Thyroid gland (tissue), 4 donors: ENCODE data around the gene SPI1. TPM values are rescaled to one million over a fixed set of nuclear protein-coding genes. Genes with fewer than 3 reads are reported as not detected.

Source experiments
- DNase-seq, 2 donors: peaks; one replicate each; pipeline ENCODE4 v3.0.0-alpha.2; 2019
- H3K27ac ChIP-seq, 3 donors: fragments of 200-600 bp; sonication (generic); 1 replicate in 2 of 3; 2 replicates in 1 of 3; pipeline ENCODE4 v1.5.1; 2016 to 2019; ENCODE audit warnings: mild to moderate bottlenecking in 1 of 3, moderate library complexity in 1 of 3
- H3K27me3 ChIP-seq: fragments of 200-600 bp; sonication (generic); one replicate; pipeline ENCODE4 v1.5.1; 2019
- H3K36me3 ChIP-seq, 2 donors: fragments of 200-600 bp; sonication (generic); one replicate each; pipeline ENCODE4 v1.5.1; 2016 to 2019
- H3K4me1 ChIP-seq, 2 donors: fragments of 200-600 bp; sonication (generic); one replicate each; pipeline ENCODE4 v1.5.1; 2017 to 2019
- H3K4me3 ChIP-seq, 3 donors: fragments of 200-600 bp; sonication (generic); replicated peaks in 1 of 3; 1 replicate in 2 of 3; 2 replicates in 1 of 3; pipeline ENCODE4 v1.5.1; 2016; ENCODE audit warnings: mild to moderate bottlenecking in 1 of 3
- H3K9me3 ChIP-seq: fragments of 200-600 bp; sonication (generic); one replicate; pipeline ENCODE4 v1.5.1; 2017
- POLR2A ChIP-seq, 2 donors: fragments of 450-650 bp; IDR thresholded peaks; one replicate each; pipeline ENCODE4 v1.6.1; 2017; ENCODE audit warnings: antibody characterized with exemption in 2 of 2, mild to moderate bottlenecking in 2 of 2, moderate library complexity in 1 of 2
- whole genome bisulfite sequencing, 2 donors: methylation state at CpG; one replicate each; pipeline ENCODE4 v1.1.5; 2017; 5-methylcytosine and 5-hydroxymethylcytosine counted together
- intact Hi-C: fragments of 100-400 bp; cut with DNase I; formaldehyde crosslinking; loops from one replicate; pipeline ENCODE4 v1.15.1; 2023
- total RNA-seq, 4 donors: library from RNA; depleted of rRNA; stranded (reverse); fragments of >200 nt; gene quantifications; one replicate each; pipeline ENCODE4 v1.2.3, GENCODE V29; 2016
- TF ChIP-seq, protein P1 (sequence below), 6 experiments: fragments of 200-600 bp in 3 of 6; fragments of 450-650 bp in 3 of 6; sonication (generic) in 3 of 6; IDR thresholded peaks; one replicate each; pipeline ENCODE4 v1.5.1; 2016 to 2019; ENCODE audit warnings: antibody characterized with exemption in 6 of 6, mild to moderate bottlenecking in 2 of 6, inconsistent platforms in 1 of 6, moderate library complexity in 1 of 6

SPI1 gene
- total RNA-seq, 4 donors from 2014 or later: 4.8 to 18.0 (median 5.8) TPM

DNA sequence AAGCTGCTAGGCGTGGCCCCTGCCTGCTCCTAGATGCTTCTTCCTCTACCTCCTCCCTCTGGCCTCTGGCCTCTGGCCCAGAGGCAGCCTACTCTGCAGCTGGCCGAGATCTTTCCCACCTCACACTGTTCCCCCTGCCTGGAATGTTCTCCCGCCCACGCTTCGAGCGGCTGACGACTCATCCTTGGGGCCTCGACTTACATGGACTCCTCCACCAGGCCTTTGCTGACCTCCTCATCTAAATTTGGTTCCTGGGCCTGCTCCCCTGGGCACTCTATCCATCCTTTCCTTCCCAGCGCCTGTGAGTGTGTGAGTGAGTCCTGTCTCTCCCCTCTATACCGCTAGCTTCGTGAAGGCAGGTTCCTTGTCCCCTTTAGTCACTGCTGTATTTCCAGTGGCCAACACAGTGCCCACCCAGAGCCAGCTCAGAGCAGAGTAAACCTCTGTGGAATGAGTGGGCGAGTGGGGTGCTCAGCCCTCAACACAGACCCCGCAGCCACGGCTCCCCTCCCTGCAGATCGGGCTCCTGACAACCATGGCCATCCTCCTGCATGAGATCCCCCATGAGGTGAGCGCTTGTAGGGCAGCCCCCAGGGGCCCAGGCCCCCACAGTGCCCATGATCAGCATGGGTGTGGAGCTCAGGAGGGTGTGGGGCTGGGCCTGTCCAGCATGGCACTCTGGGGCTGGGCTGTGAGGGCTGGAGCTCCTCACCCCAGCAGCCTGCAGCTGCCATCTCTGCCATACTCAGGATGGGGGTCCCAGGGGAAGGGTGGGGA, 35.7 kb upstream of the SPI1 start:
- no peak for DNase-seq
- H3K4me1 ChIP-seq: peaks cover 26 to 51% of the 10 kb centered on the region in 2 donors
- no peaks in the 10 kb centered on the region for H3K9me3 ChIP-seq
- no peak overlapping the region for H3K4me3 ChIP-seq
- intact Hi-C loops: no loop called here
- WGBS, 2 donors: 73 to 87% methylated on average over 16 of the region's 16 CpGs
- H3K36me3 ChIP-seq: peaks cover 31 to 35% of the 10 kb centered on the region in 2 donors
- TF ChIP-seq, protein P1, sequence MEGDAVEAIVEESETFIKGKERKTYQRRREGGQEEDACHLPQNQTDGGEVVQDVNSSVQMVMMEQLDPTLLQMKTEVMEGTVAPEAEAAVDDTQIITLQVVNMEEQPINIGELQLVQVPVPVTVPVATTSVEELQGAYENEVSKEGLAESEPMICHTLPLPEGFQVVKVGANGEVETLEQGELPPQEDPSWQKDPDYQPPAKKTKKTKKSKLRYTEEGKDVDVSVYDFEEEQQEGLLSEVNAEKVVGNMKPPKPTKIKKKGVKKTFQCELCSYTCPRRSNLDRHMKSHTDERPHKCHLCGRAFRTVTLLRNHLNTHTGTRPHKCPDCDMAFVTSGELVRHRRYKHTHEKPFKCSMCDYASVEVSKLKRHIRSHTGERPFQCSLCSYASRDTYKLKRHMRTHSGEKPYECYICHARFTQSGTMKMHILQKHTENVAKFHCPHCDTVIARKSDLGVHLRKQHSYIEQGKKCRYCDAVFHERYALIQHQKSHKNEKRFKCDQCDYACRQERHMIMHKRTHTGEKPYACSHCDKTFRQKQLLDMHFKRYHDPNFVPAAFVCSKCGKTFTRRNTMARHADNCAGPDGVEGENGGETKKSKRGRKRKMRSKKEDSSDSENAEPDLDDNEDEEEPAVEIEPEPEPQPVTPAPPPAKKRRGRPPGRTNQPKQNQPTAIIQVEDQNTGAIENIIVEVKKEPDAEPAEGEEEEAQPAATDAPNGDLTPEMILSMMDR (IDR thresholded peaks at IDR 0.05): no peak
- TF ChIP-seq POLR2A (IDR thresholded peaks at IDR 0.05): no peak
- H3K27ac ChIP-seq: peak overlapping the region in 2 of 3 donors; percentile 83 to 93
- no peaks in the 10 kb centered on the region for H3K27me3 ChIP-seq

DNA sequence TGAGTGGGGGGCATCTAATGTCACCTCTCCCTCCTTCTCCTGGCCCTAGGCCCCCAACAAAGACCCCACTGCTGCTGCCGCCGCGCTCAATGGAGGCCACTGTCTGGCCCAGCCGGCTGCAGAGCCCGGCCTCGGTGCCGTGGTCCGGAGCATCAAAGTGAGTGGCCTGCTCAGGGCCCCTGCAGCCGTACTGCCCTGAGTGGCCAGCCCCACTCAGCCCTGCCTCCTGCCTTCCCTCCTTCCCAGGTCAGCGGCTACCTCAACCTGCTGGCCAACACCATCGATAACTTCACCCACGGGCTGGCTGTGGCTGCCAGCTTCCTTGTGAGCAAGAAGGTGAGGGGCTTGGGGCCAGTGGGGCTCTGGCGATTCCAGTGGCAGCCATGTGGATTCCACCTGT, 35.0 kb upstream of the SPI1 start:
- WGBS, 2 donors: 92 to 95% methylated on average over 8 to 9 of the region's 13 CpGs
- Histone ChIP-seq H3K4me3 (no peak overlapping the region), H3K4me1 (peaks cover 30 to 55% of the 10 kb centered on the region in 2 donors), H3K27ac (peak overlapping the region in 1 of 3 donors; percentile 83), H3K9me3 (no peaks in the 10 kb centered on the region), H3K27me3 (no peaks in the 10 kb centered on the region), H3K36me3 (peaks cover 23 to 27% of the 10 kb centered on the region in 2 donors)
- TF ChIP-seq POLR2A (IDR thresholded peaks at IDR 0.05): no peak
- TF ChIP-seq, protein P1 (IDR thresholded peaks at IDR 0.05): no peak
- DNase-seq: no peak
- intact Hi-C loops: no loop called here

DNA sequence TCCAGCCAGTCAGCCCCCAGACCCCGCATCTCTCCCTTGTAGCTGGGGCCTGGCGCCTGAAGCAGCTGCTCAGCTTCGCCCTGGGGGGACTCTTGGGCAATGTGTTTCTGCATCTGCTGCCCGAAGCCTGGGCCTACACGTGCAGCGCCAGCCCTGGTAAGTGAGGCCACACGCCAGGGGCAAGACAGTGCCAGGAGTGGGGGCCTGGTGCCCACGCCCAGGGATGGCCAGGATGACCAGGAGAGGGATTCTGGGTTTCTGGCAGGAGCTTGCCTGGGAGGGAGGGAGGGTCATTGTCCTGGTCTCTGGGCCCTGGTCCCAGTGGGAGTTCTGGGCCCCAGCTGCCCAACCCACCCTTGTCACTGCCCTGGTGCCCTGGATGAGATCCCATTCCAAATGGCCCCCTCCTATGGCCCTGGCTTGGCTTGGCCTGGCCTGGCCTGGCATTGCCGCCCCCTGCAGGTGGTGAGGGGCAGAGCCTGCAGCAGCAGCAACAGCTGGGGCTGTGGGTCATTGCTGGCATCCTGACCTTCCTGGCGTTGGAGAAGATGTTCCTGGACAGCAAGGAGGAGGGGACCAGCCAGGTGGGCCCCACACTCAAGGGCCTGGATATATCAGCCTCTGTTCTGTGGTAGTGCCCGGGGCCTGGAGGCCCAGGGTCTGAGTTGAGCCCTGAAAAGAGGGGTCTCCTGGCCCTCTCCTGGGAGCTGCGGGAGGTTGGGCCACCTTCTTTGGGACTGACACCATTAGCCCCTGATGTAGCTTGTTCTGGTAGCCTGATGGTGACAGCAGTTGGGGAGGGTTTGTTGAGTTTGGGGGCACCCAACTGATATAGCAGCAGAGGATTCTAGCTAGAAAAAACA, 33.8 kb upstream of the SPI1 start:
- Histone ChIP-seq H3K36me3 (peaks cover 16 to 21% of the 10 kb centered on the region in 2 donors), H3K4me3 (no peak overlapping the region), H3K27me3 (no peaks in the 10 kb centered on the region), H3K27ac (no peak overlapping the region), H3K4me1 (peaks cover 35 to 48% of the 10 kb centered on the region in 2 donors), H3K9me3 (no peaks in the 10 kb centered on the region)
- peak in 1 of 2 donors; percentile 38 for DNase-seq
- 75 to 100% methylated on average over 1 to 7 of the region's 12 CpGs for WGBS, 2 donors
- no peak for TF ChIP-seq POLR2A (IDR thresholded peaks at IDR 0.05)
- TF ChIP-seq, protein P1 (IDR thresholded peaks at IDR 0.05): peak; percentile 37 to 75 (median 43)
- intact Hi-C loops: no loop called here

DNA sequence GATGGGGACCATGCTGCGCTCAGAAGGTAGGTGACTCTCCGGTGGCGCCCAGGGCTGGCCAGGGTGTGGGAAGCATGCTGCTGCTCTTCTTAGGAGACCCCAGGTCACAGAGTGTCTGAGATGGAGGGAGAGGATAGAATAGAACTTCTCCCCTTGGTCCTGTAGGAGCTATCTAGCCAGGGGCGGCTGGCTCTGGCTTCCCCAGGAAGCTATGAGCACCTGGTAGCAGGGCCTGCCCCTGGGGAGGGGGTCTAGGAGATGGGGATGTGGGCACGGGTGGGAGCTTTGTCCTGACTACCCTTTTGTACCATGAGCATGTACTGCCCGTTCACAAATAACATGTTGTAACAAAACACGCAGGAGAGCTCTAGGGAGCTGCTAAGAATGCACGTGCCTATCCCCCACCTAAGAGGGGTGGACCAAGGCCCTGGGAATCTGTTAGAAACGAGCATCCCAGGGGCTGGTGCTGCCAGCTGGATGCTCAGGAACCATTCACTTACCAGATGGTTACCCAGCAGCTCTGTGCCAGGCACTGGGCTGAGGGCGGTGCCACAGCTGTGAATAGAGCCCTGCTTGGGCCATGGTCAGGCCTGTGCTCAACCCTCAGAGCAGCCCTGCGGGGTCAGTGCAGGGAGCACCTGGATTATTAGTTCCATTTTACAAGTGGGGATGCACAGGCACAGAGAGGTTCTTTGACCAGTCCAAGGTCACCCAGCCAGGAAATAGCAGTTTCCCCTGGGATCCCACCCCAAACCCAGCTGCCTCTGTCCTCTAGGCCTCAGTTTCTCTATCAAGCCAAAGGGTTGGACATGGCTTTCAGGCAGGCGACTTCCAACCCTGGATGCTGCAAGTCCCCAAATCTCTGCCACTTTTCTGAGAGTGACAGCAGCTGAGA, 32.3 kb upstream of the SPI1 start:
- Histone ChIP-seq H3K4me3 (no peak overlapping the region), H3K27me3 (no peaks in the 10 kb centered on the region), H3K4me1 (peaks cover 26 to 39% of the 10 kb centered on the region in 2 donors), H3K36me3 (peaks cover 16 to 21% of the 10 kb centered on the region in 2 donors), H3K27ac (peak overlapping the region in 2 of 3 donors; percentile 33 to 93), H3K9me3 (no peaks in the 10 kb centered on the region)
- no peak for TF ChIP-seq POLR2A (IDR thresholded peaks at IDR 0.05)
- TF ChIP-seq, protein P1 (IDR thresholded peaks at IDR 0.05): no peak
- 72 to 81% methylated on average over 9 to 10 of the region's 12 CpGs for WGBS, 2 donors
- no peak for DNase-seq
- intact Hi-C loops: no loop called here
